ENCODE measurements around the gene RPH3AL.

- TF ChIP-seq CTCF (IDR thresholded peaks at IDR 0.05 in 8 of 11, conservative IDR thresholded peaks at IDR 0.05 in 3 of 11): no peak
- no peak for TF ChIP-seq POLR2AphosphoS5 (IDR thresholded peaks at IDR 0.05)
- no peak for TF ChIP-seq POLR2A (IDR thresholded peaks at IDR 0.05)
Observed at GRCh38 chr17:388087-388486, 35.5 kb upstream of the RPH3AL start.
